ENCODE results near the gene CALML3.

GRCh38 chr10:5519054-5519453 lies 5.7 kb upstream of the CALML3 start:
- TF ChIP-seq POLR2AphosphoS5 (IDR thresholded peaks at IDR 0.05) = no peak
- TF ChIP-seq CTCF (IDR thresholded peaks at IDR 0.05) = no peak
- TF ChIP-seq POLR2A (IDR thresholded peaks at IDR 0.05) = no peak

Measured in stomach (tissue), 4 donors.